GF-D8 (cell line): ENCODE measurements around the gene ADAMTS2.

ENCODE experiments used
- DNase-seq: peaks from one replicate; lab custom pipeline; 2025; lab: John Stamatoyannopoulos, UW

ADAMTS2 gene

DNA sequence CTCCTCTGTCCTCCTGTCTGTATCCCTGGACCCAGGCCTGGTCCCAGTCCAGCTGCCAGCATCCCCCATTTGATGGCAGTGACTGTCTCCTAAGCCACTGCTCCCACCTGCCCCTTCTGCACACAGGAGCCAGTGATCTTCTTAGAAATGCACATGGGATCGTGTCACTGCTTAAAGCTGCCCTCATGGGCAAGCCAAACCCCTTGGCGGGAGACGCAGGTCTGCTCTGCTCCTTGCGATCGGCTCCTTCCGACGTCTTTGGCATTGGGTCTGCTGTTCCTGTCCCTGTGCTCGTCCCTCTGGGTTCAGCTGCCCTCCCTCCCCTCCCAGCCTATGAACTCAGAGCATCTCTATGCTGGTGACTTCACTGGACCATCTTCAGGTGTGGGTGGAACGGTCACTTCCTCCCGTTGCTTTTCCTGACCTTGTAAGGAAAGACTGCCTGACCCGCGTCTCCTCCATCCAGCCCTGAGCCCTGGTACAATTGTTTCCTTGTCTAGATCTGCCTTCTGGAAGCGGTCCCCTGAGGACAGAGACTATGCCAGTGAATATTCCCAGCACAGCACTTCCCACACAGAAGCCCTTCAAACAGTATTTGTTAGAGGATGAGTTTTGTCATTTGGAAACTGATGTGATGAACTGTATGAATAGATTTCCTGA, 168.6 kb downstream of the ADAMTS2 start:
- no peak for DNase-seq

- no peak for DNase-seq
These were observed 169.1 kb downstream of the ADAMTS2 start for GRCh38 chr5:179176166-179176565.

DNA sequence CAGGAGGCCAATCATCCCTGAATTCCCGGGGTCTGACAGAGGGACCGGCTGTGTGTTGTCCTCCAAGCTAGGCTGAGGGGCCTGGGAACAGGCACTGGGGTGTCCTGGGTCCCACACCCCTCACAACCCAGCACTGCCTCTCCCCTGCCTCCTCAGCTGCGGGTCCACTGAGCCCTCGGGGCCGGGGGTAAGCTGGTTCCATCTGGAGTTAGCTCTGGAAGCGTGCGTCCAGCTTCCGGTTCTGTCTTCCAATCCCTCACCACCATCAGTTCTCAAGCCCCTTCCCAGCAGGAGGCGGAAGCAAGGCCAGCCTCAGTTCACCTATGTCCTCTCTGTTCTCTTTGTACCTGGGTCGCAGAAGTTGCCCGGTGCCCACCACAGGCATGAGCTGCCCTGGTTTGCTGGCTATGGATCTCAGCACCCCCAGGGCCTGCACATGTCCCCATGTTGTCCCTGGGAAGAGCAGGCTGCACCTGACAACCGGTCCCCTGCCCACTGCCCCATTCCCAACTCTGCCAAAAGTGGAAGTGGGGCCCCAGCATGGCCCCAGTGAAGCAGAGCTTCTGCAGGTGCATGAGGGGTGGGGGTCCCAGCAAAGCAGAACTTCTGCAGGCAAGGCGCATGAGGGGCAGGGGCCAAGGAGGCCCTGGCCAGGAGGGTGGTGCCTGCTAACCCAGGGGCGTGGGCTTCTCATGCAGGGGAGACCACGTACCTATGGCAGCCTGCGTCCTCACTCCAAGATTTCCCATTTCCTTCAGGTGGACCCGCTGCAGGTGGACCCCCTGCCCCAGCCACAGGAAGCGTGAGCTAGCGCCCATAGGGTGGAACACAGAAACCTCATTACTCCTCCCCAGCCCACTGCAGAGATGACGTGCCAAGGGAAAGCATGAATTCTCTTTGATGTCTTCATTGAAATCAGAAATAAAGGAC, 173.2 kb downstream of the ADAMTS2 start:
- DNase-seq: no peak

DNA sequence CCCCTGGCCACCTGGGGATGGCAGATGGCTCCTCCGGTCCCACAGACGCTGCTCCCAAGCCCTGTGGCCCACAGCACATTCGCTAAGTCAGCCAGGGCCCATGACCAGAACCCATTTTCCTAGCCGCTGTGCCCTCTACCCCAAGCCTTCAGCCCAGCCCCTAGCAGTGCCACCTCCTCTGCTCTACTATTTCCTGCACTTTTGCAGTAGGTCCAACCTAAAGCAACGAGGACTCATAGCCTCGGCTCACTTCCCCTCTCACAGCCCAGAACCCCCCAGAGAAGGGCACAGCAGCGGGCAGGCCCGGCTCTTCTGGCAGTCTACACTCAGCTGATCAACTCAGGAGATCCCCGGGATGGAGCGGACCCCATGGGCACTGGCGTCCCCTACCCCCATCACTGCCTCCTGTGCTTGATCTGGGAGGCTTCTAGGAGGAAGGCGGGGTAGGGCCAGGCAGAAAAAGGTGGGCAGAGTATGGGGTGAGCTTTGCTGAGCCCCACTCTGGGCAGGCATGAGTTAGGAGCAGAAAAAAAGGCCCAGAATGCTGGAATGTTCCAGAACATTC, 173.9 kb downstream of the ADAMTS2 start:
- DNase-seq: no peak

- no peak for DNase-seq
These were observed 174.7 kb downstream of the ADAMTS2 start for GRCh38 chr5:179170606-179171005.

DNA sequence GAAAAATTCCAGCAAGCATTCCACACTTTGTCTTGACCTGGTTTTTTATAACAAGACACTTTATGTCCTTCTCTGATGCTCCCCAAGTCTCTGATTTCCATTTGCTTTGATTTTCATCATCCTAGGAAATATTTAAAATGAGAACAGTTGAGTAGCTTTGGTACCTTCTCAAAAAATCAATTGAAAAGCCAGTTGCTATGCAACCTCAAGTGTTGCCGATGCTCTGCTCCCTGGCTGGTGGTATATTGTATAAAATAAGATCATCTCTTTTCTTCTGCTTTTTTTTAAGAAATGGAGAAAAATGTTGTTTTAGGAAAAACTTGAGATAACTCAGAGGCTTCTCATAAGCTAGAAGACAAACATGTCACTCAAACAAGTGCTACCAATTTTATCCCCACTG, 175.4 kb downstream of the ADAMTS2 start:
- no peak for DNase-seq

GRCh38 chr5:179168664-179169063, 176.6 kb downstream of the ADAMTS2 start:
- no peak for DNase-seq

GRCh38 chr5:179167871-179168451, 177.3 kb downstream of the ADAMTS2 start:
- no peak for DNase-seq

GRCh38 chr5:179166886-179167841, 178.1 kb downstream of the ADAMTS2 start:
- DNase-seq: no peak

GRCh38 chr5:179166171-179166885, 178.9 kb downstream of the ADAMTS2 start:
- no peak for DNase-seq

DNA sequence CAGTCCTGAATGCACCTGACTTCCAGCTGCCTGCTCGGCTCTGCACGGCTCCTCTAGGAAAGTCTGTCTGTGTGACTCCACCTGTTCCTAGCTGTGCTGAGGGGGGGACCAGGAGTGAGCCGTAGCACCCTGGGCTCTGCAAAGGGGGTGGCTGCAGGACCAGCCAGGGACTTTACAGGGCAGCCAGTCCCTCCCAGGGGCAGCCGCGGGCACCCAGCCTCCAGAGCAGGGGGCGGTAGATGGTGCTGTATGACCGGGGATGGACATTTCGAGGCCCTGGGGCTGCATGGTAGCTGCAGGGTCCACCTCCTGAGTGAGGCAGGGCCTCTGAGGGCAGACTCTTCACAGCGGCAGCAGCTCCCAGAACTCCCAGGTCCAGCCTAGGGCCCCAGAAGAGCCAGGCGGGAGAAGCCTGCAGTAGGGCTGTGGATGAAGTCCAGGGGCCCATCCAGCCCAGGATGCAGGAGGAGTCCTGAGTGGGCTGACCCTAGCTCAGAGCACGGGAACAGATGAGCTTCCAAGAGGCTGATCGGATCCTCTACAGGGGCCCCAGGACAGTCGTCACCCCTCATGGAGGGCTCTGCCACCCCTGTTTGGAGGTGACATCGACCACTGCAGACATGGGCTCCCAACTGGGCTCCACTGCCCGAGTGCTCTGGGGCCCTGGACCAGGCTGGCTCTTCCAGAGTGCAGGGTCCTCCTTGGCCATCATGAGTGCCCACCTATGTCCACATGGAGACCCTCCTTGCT, 179.7 kb downstream of the ADAMTS2 start:
- DNase-seq: no peak

- DNase-seq: no peak
These were observed 180.6 kb downstream of the ADAMTS2 start for GRCh38 chr5:179164331-179165311.

DNA sequence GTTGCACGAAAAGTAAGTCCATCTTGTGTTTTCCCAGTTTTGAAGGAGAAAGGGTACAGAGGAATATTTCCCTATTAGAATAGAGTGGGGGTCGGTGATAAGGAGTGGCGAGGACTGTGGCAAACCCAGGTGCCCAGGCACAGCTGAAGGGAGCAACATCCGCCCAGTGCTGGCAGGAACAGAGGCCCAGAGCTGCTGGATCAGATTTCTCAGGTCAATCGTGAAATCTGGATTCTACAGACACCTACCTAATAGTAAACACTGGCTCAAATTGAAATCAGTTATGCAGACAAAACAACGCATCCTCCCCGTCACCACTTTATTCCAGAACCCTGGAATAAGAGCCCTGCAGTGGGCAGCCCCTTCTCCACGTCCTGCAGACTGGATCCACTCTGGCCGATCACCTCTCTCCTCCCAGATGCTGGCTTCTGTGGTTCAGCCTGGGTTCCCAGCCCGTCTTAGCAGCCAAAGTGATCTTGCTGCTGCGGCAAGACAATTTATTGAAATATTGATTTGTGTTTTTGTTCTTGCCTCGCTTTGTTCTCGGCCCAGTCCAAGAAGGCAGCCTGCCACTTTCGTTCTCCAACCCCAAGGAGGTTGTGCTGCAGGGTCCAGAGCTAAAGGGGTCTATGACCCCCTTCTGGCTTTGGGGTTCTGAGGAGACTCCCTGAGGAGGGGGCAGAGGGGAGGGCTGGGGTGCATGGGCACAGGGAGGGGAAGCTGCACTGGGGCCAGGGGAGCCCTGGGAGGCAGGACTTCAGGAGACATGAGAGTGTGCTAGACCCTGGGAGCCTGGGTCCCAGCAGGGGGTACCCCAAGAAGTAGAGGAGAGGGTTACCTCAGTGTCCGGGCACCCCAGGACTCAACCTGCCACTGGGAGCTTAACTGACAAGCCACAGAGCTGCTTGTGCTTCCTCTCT, 181.8 kb downstream of the ADAMTS2 start:
- DNase-seq: no peak

DNA sequence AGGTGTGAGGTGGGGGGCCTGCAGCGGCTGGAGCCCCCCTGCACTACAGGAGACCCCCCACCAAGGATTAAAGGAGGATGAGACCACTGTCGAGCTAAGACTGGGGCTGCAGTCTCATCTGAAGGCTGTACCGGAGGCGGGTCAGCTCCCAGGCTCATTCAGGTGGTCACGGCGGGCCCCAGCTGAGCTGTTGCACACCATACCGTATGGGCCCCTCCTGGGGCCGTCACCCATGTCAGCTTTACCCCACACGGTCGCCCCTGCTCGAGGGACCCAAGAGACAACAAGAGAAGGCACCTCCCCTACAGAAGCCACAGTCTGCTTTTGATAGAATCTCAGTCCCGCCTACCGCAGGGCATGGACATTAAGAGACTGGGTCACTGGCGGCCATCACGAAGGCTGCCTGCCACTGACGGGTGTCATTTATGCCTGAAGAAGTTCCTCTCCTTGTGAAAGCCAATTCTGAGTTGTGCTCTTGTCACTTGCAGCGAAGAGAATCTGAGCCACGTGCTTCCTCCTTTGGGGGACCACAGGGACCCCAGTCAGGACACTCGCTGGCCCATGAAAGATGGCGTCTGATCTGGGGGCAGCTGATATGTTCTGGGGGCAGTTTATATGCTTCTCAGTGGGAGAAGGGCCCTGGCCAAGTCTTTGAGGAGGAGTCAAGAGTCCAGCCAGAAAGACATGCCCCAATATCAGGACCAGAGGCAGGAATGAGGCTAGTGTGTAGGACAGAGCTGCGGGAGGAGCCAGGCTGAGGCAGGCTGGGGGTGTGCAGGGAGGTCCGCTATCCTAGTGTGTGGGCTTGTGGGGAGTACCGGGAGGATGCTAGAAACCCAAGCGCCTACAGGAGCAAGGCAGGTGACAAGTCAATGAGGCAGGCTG, 182.7 kb downstream of the ADAMTS2 start:
- DNase-seq: no peak

DNA sequence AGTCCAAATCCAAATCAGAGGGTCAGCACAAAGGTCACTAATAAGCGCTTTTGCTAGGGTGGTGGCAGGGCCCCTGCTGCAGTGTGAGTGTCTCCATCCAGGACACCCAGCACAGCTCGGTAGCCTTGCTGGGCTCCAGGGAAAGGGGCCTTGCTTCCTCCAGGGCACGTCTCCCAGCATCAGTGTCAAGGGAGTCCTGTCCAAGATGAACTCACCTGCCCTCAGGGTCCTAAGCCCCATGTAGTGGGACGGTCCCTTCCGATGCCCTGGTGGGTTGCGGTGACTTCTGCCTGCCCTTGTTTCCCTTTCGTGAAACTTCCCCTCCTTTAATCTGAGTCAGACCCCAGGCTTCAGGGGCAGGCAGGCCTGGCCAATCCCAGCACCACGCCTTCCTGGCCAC, 183.4 kb downstream of the ADAMTS2 start:
- no peak for DNase-seq

DNA sequence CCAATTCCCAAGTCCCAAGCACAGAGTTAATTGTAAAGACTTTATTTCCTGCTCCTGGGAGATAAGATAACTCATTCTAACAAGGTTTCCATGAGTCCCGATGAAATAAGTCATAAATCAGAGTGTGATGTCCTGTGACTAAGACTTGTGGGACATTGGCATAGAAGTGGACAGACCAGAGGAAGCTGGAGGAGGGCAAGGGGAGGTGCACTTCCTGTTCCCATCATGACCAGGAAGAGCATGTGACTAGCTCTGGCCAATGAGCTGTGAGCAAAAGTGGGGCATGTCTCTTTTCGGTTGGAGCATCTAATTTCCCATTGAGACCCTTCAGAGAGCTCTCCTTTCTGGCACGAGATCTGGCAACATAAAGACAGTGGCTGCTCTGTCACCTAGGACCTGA, 184.7 kb downstream of the ADAMTS2 start:
- DNase-seq: no peak

DNA sequence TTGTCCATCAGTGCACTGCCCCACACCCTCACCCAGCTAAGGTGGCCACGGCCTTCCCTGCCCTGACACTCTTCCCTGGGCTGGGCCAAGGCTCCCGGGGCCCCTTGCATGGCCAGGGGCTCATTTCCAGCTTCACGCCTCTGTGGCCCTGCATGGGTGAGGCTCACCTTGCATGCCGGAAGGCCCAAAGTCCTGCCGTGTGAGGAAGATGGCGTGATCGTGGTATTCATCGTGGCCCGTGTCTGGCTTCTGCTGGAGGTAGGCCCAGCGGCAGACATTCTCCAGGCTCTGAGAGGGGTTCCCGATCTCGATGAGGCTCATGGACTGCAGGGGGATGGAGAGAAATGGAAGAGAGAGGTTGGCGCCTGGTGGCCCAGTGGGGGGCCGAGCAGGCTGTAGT, 186.7 kb downstream of the ADAMTS2 start:
- DNase-seq: no peak
